RPMI7951 (cell line): ENCODE results near the gene ST6GALNAC6. TPM values are rescaled to one million over a fixed set of nuclear protein-coding genes. Genes with fewer than 3 reads are reported as not detected.
"Not testable (repeated sequence)": the region's sequence is repeated elsewhere in the genome, so short reads cannot be mapped to it uniquely, and the experiment has no call there.

Experiments used
- DNase-seq: peaks from one replicate; pipeline ENCODE4 v3.0.0-alpha.2; 2012; ENCODE audit warnings: low read depth
- total RNA-seq: library from RNA; depleted of rRNA; stranded (reverse); fragments of >200 nt; shearing (Covaris generic); gene quantifications from 2 replicates; pipeline ENCODE4 v1.2.3, GENCODE V29; 2014

The ST6GALNAC6 gene
- total RNA-seq, 1 experiment from 2014 or later, result 15.7 TPM

- no peak for DNase-seq
Measured at GRCh38 chr9:127854960-127855359, 44.4 kb downstream of the ST6GALNAC6 start.

GRCh38 chr9:127854184-127854806, 45.1 kb downstream of the ST6GALNAC6 start, which contains the start of gene ENG:
ENG (minus strand) TSS chr9:127854658; CDS start chr9:127854355, 303 bp downstream.
- peak; percentile 82 for DNase-seq

GRCh38 chr9:127853312-127854183, 45.9 kb downstream of the ST6GALNAC6 start:
- peak; percentile 74 for DNase-seq

DNA sequence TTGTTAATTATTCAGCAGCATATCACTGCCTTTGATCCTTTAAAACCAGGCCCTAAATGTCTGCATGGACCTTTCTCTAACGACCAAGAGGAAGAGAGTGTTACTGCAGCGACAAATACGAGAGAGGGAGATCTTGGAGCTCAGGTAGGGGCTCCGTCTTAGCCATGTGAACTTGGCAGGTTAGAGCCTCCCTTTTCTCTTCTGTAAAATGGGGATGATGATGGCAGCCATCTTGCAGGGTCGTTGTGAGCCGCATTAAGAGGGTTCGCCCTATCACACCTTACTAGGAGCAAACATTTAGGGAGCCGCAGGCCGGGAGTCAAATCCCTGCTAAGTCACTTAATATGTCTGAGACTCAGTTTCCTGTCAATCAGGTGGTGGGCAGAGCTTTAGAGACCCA, 46.6 kb downstream of the ST6GALNAC6 start:
- DNase-seq, result no peak

DNA sequence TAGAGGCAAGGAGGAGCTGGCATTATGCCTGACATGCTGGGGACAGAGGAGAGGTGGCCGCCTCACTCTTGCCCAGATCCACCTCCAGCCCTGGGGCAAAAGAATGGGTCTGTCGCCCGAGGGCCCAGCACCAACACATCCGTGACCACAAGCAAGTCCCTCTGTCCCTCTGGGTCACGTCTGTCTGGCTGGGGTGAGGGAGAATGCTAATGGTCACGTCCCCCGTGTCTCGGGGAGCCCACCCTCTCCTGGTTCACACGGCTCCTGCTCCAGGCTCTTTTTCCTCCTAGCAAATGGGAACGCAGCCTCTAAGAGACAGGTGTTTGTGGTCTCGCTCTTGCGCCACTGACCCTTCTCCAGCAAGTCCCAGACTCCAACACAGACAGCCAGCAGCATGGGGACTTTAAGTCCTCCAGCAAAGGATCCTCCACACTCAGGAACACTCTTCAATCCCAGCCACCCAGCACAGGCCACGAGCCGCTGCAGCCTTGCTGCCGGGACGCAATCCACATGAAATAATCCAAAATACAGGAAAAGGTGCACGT, 49.0 kb downstream of the ST6GALNAC6 start:
- no peak for DNase-seq

- DNase-seq, result no peak
Measured at GRCh38 chr9:127848756-127849504, 50.5 kb downstream of the ST6GALNAC6 start.

DNA sequence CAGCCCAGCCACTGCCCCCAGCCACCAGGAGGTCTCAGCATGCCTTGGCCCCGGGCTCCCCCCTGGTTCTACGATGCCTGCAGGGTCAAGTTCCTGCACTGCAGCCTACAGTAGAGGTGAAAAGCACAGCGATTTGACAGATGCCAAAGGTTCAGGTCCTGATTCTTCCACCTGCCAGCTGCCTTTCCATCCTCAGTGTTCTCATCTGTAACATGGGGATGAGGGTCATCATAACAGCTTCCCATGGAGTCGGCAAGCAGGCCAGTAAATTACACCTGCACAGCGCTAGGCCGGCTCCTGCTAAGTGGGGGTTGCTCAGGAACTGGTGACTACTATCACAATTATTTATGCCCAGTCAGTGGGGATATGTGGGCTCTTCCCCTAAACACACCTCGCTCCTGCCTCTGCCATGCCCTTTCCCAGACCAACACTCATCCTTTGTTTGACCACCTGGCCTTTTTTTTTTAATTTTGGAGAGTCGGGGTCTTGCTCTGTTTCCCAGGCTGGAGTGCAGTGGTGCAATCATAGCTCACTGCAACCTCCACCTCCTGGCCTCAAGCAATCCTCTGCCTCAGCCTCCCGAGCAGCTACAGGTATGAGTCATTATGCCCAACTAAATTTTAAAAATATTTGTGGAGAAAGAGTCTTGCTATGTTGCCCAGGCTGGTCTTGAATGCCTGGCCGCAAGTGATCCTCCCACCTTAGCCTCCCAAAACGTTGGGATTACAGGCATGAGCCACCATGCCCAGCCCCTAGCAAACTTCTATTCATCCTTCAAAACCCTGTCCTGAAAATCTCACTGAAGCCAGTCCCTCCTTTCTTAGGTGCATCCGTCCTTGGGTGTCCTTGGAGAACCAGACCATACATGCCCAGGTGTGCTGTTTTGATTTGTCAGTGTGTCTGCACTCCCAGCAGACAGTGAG, 51.3 kb downstream of the ST6GALNAC6 start:
- DNase-seq, result no peak

GRCh38 chr9:127847178-127847510, 52.3 kb downstream of the ST6GALNAC6 start:
- DNase-seq, result no peak

- DNase-seq, result no peak
Measured at GRCh38 chr9:127846443-127847177, 52.8 kb downstream of the ST6GALNAC6 start.

GRCh38 chr9:127845619-127846018, 53.8 kb downstream of the ST6GALNAC6 start:
- DNase-seq, result not testable (repeated sequence)

DNA sequence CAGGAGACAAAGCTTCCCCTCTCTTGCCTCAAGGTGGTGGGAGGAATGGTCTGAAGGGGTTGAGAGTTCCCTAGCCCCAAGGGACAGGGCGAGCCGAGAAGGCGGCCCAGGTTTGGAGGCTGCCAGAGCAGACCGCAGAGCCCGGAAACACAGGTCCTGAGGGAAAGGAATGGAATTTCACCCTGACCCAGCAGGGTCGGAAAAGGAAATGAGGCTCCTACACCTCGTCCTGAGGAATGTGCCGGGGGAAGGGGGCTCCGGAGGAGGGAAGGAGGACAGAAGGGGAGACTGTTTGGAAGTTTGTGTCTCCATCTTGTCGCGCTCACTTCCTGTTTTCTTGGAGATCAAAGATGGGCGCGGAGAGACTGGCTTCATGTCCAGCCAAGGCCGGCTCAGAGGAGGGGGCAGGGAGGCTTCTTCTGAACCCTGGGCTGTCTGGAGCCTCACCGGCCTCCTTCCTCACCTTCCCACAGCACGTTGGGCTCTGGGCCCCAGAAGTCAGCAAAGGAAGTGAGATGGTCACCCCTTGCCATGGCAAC, 54.5 kb downstream of the ST6GALNAC6 start:
- DNase-seq, result peak; percentile 44

DNA sequence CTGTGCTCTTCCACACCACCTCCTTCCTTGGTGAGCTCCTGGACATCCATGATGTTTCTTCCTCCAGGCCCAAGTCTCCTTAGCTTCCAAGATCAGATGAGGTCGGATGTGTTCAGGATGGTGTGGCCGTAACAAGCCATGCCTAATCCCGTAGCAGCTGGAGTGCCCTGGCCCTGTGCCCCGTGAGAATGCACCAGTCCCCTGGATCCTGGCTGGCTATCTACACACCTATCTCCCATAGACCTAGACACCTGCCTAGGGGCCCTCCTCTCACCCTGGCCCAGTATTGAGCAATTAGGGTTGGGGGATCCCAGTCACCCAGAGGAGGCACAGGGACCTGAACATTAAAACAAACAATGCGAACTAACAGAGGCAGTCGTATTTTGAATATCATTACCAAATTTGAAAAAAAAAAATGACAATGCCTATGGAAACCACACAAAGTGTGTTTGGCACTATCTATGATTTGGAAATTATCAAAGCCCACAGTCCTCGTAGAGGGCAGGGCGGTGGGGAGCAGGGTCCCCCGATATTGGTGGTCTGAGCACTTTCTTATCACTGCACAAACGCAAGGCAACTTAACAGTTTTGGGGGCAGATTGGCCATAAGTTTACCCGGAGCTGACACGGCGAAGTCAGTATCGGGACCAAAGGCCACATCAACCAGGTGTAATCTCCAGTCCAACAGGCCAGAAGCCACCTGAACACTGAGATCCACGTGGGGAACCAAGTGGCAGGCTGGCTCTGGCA, 58.1 kb downstream of the ST6GALNAC6 start:
- DNase-seq, result no peak

DNA sequence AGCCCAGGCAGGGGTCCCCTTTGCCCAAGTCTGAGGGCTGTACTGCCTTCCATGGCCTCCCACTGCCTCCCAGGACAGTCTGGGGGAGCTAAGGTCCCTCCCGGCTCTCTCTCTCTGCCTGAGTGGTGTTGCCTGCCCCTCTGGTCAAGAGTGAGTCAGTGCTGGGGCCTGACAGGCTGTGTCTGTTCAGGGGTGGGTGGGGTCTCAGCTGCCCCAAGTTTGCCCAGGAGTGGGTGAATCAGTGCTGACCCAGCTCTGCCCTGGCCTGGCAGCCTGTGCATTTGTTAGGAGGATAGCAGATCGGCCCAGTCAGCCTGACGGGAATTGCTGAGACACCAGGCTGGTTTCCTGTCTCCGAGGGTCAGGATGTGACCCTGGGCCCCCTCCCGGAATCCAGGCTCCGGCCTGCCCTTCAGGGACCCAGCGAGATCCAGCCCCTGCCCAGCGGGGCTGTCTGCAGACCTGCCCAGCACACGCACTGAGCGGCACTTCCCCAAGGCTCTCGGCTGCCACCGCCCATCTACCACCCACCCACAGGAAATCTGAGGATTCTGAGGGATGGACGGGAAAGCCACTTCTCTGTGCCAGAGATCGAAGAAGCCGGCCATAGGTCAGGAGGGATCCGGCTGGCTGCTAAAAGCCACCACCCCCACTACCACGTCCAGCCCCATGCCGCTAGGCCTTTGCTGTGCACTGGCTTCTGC, 60.9 kb downstream of the ST6GALNAC6 start:
- peak; percentile 98 for DNase-seq

GRCh38 chr9:127837346-127837745, 62.1 kb downstream of the ST6GALNAC6 start:
- DNase-seq, result peak; percentile 68

- DNase-seq, result peak; percentile 19
Measured at GRCh38 chr9:127836561-127836960, 62.8 kb downstream of the ST6GALNAC6 start.

DNA sequence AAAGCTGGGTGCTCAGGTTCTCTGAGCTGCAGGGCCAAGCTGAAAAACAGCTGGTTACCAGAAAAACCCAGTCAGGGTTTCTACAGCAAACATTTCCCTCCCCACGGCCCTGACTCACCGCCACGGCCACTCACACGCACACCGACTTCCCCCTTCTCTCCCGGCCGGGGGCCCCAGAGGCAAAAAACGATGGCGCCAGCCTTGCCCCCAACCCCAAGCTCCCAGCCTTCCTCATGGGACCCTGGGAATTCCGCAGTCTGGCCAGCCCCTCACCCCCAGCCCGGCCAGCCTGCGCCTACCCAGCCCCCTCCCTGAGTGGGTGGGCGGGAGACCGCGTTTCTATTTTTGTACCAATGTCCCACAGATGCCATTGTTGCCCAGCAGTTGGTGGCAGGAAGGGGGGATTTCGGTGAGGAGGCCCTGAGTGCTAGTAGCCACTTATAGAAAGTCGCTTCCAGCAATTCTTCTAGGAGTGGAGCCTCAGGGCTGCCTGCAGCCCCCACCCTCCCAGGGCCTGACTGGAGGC, 63.3 kb downstream of the ST6GALNAC6 start:
- peak; percentile 85 for DNase-seq
